ENCODE results near the gene ADD2.
"Not testable (repeated sequence)": the region's sequence is repeated elsewhere in the genome, so short reads cannot be mapped to it uniquely, and the experiment has no call there.

The ADD2 gene

DNA sequence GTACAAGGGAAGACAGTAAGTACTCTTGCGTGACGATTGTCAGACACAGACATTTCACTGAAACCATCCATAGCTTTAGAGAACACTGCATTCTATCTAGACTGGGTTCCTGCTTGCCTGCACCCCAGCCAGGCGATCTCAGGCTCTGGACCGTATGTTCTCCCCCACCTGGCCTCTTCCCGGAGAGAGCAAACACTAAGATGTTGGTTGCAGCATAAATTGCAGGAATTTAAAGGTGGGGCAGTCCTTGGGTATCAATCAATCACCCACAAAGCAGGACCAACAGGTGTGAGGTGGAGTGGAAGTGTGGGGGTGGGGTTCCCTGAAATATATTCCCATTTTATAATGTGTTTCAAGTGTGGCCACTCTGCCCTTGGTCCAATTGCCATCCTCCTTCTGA is 110.8 kb downstream of the ADD2 start:
- no peak for DNase-seq (ENCODE audit: low read depth)
- TF ChIP-seq, protein P1, sequence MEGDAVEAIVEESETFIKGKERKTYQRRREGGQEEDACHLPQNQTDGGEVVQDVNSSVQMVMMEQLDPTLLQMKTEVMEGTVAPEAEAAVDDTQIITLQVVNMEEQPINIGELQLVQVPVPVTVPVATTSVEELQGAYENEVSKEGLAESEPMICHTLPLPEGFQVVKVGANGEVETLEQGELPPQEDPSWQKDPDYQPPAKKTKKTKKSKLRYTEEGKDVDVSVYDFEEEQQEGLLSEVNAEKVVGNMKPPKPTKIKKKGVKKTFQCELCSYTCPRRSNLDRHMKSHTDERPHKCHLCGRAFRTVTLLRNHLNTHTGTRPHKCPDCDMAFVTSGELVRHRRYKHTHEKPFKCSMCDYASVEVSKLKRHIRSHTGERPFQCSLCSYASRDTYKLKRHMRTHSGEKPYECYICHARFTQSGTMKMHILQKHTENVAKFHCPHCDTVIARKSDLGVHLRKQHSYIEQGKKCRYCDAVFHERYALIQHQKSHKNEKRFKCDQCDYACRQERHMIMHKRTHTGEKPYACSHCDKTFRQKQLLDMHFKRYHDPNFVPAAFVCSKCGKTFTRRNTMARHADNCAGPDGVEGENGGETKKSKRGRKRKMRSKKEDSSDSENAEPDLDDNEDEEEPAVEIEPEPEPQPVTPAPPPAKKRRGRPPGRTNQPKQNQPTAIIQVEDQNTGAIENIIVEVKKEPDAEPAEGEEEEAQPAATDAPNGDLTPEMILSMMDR (IDR thresholded peaks at IDR 0.05; ENCODE audit: insufficient read depth, low read depth, low read length, missing control alignments), result no peak
- H3K4me3 ChIP-seq (ENCODE audit: low read length), result no peak overlapping the region

DNA sequence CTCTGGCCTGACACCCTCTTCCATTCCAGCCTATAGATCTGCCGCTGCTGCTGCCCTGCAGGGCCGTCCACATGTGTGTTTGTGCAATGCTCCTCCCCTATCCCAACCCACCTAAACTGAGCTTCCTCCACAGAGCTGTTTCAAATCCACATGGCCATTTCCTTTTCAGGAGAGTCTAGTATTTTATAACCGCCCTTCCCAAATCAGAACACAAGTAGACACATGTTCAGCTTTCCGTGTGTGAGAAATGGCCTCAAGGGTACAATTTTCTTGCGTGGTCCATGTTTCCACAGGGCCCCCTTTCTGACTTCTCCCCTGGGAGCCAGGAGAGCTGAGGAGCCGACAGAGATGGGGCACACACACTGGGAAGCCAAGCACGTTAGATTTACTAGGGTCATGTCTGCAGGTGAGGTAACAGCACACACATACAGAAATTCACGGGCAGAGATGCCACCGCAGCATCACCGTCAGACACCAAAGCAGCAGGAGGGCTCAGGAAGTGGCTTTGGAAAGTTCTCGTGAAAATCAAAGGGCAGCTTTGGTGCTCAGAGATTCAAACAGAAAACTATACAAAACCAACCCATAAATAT is 111.5 kb downstream of the ADD2 start:
- TF ChIP-seq, protein P1 (IDR thresholded peaks at IDR 0.05; ENCODE audit: insufficient read depth, low read depth, low read length, missing control alignments), result no peak
- no peak for DNase-seq (ENCODE audit: low read depth)
- no peak overlapping the region for H3K4me3 ChIP-seq (ENCODE audit: low read length)

DNA sequence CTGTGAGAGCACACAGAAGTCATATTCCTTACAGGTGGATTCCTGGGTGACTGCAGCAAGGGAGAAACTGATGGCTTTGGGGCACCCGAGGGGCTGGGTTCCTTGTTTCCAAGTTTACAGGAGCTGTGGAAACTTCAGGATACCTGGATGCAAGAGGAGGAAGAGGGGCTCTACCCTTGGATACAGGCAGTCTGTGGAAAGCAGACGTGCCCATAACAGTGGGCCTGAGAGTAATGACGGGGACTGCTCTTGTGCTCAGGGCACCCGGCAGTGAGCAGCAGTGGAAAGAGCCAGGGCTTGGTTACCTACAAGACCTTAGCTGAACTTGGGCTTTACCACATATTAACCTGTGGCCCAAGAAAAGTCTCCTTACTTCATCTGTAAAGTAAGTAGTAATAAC is 112.2 kb downstream of the ADD2 start:
- TF ChIP-seq, protein P1 (IDR thresholded peaks at IDR 0.05; ENCODE audit: insufficient read depth, low read depth, low read length, missing control alignments), result no peak
- no peak overlapping the region for H3K4me3 ChIP-seq (ENCODE audit: low read length)

DNA sequence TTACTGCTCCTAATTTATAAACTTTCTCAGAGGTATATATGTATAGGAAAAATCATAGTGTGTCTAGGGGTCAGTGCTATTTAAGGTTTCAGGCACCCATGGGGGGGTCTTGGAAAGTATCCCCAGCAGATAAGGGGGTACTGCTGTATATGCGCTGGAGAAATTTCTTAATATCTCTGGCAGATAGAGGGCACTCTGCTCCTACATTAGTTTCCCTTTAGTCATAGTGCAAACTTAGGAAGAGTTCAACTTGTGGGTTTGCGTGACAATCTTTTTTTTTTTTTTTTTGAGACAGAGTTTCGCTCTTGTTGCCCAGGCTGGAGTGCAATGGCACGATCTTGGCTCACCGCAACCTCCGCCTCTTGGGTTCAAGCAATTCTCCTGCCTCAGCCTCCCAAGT is 112.8 kb downstream of the ADD2 start:
- not testable (repeated sequence) for H3K4me3 ChIP-seq (ENCODE audit: low read length)
- TF ChIP-seq, protein P1 (IDR thresholded peaks at IDR 0.05; ENCODE audit: insufficient read depth, low read depth, low read length, missing control alignments), result peak; percentile 51
- DNase-seq (ENCODE audit: low read depth), result peak; percentile 55

More for the DNA sequence above, 112.2 kb downstream of the ADD2 start:
- DNase-seq (ENCODE audit: low read depth), result no peak

DNA sequence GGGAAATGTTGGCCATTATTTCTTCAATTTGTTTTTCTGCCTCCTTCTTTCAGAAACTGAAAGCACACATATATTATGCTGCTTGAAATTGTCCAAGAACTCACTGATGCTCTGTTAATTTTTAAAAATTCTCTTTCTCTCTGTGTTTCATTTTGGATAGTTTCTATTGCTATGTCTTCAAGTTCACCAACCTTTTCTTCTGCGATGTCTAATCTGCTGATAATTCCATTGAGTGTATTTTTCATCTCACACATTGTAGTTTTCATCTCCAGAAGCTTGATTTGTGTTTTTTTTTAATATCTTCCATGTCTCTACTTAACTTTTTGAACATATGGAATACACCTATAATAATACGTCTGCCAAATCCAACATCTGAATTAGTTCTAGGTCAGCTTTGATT is 116.3 kb downstream of the ADD2 start:
- TF ChIP-seq, protein P1 (IDR thresholded peaks at IDR 0.05; ENCODE audit: insufficient read depth, low read depth, low read length, missing control alignments), result no peak
- no peak overlapping the region for H3K4me3 ChIP-seq (ENCODE audit: low read length)
- DNase-seq (ENCODE audit: low read depth), result no peak

DNA sequence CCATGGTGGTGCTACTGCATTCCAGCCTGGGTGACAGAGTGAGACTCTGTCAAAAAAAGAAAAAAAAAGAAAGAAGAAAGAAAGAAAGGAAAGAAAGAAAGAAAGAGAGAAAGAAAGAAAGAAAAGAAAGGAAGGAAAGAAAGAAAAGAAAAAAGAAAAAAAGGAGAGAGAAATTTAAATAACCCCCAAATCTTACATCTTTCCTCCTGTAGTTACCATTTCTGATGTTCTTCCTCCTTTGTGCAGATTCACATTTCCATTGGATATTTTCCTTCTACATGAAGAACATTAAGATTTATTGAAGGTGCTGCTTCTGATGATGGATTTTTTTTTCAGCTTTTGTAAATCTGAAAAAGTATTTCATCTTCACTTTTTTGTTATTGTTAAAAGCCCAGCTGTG is 117.0 kb downstream of the ADD2 start:
- TF ChIP-seq, protein P1 (IDR thresholded peaks at IDR 0.05; ENCODE audit: insufficient read depth, low read depth, low read length, missing control alignments), result no peak
- no peak for DNase-seq (ENCODE audit: low read depth)
- no peak overlapping the region for H3K4me3 ChIP-seq (ENCODE audit: low read length)

DNA sequence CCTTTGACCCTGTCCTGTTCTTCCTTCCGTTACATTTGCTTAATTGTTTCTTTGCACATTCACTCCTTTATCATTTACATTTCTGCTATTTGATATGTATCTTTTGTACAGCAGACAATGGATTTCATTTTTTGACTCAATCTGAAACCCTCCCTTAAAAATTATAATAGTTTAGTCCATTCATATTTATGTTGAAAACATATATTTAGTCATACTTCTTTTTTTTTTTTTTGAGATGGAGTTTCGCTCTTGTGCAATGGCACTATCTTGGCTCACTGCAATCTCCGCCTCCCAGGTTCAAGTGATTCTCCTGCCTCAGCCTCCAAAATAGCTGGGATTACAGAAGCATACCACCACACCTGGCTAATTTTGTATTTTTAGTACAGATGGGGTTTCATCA is 119.0 kb downstream of the ADD2 start:
- TF ChIP-seq, protein P1 (IDR thresholded peaks at IDR 0.05; ENCODE audit: insufficient read depth, low read depth, low read length, missing control alignments), result no peak
- no peak for DNase-seq (ENCODE audit: low read depth)
- no peak overlapping the region for H3K4me3 ChIP-seq (ENCODE audit: low read length)

Measured in epithelial cell of esophagus (primary cell).